ENCODE results near the gene MYOZ3. TPM values are rescaled to one million over a fixed set of nuclear protein-coding genes. Genes with fewer than 3 reads are reported as not detected.

The MYOZ3 gene
- total RNA-seq, 1 experiment from 2014 or later = not detected

- H3K27ac Mint-ChIP-seq (ENCODE audit: unreplicated experiment) = no peak within 1 kb of the TSS
- Histone ChIP-seq H3K9me3 (no peaks in the 10 kb centered on the region), H3K4me1 (no peaks in the 10 kb centered on the region), H3K4me3 (ENCODE audit: low read depth, low read length) (peak within 1 kb of the TSS; percentile 98), H3K36me3 (ENCODE audit: control insufficient read depth, insufficient read depth, low read length) (peaks cover 3% of the 10 kb centered on the region), H3K27me3 (replicated peaks; ENCODE audit: control insufficient read depth, insufficient read depth, low read length) (no peaks in the 10 kb centered on the region)
- no peak within 1 kb of the TSS for H3K4me3 Mint-ChIP-seq (ENCODE audit: unreplicated experiment)
- no peaks in the 10 kb centered on the region for H3K9me3 Mint-ChIP-seq (ENCODE audit: unreplicated experiment)
- BruUV-seq (replicated peaks) = no TSS peak
- no peaks in the 10 kb centered on the region for H3K27me3 Mint-ChIP-seq (ENCODE audit: insufficient read depth, unreplicated experiment)
- ChIA-PET CTCF (interaction anchor here (0.6 to 2.6 kb wide), 13 partner anchors 13 to 552 kb away, joined by 3 to 18 read pairs (median 4); partner anchors contain the start of genes DCTN4, GM2A, SMIM3 and SYNPO), POLR2A (interaction anchor here (0.6 to 1.7 kb wide), 12 partner anchors 17 to 141 kb away, joined by 3 to 15 read pairs (median 4); partner anchors contain the start of genes DCTN4 and SMIM3)
- peak; percentile 91 to 93 for DNase-seq
- peaks cover 29% of the 10 kb centered on the region for H3K36me3 Mint-ChIP-seq (ENCODE audit: insufficient read depth, unreplicated experiment)
- TF ChIP-seq, protein P1, sequence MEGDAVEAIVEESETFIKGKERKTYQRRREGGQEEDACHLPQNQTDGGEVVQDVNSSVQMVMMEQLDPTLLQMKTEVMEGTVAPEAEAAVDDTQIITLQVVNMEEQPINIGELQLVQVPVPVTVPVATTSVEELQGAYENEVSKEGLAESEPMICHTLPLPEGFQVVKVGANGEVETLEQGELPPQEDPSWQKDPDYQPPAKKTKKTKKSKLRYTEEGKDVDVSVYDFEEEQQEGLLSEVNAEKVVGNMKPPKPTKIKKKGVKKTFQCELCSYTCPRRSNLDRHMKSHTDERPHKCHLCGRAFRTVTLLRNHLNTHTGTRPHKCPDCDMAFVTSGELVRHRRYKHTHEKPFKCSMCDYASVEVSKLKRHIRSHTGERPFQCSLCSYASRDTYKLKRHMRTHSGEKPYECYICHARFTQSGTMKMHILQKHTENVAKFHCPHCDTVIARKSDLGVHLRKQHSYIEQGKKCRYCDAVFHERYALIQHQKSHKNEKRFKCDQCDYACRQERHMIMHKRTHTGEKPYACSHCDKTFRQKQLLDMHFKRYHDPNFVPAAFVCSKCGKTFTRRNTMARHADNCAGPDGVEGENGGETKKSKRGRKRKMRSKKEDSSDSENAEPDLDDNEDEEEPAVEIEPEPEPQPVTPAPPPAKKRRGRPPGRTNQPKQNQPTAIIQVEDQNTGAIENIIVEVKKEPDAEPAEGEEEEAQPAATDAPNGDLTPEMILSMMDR (IDR thresholded peaks at IDR 0.05; ENCODE audit: insufficient read depth in 1 of 2, low read depth in 1 of 2, low read length in 1 of 2, severe bottlenecking in 1 of 2, unreplicated experiment in 1 of 2) = peak; percentile 57 to 72
- H3K4me1 Mint-ChIP-seq (ENCODE audit: low read depth, unreplicated experiment) = no peaks in the 10 kb centered on the region
- intact Hi-C loops (cut with micrococcal nuclease; ENCODE audit: unreplicated experiment) = loop anchor here (1.0 to 10.0 kb wide), 5 partner anchors 63 to 246 kb away; partner anchors contain the start of gene IRGM
These were observed 39.7 kb downstream of the MYOZ3 start, which contains the start of gene RBM22 for GRCh38 chr5:150700594-150701377. RBM22 (minus strand) TSS chr5:150701062; CDS start chr5:150700985, 77 bp downstream.

- no peaks in the 10 kb centered on the region for H3K4me1 Mint-ChIP-seq (ENCODE audit: low read depth, unreplicated experiment)
- H3K27ac Mint-ChIP-seq (ENCODE audit: unreplicated experiment) = no peak overlapping the region
- BruUV-seq (replicated peaks) = no TSS peak
- intact Hi-C loops (cut with micrococcal nuclease; ENCODE audit: unreplicated experiment) = loop anchor here (10.0 kb wide), 1 partner anchor 249 kb away; no protein-coding TSS in a partner anchor
- Histone ChIP-seq H3K36me3 (ENCODE audit: control insufficient read depth, insufficient read depth, low read length) (peaks cover 3% of the 10 kb centered on the region; the same call in 1 of the 2 replicates), H3K9me3 (no peaks in the 10 kb centered on the region), H3K4me1 (no peaks in the 10 kb centered on the region), H3K27me3 (replicated peaks; ENCODE audit: control insufficient read depth, insufficient read depth, low read length) (no peaks in the 10 kb centered on the region), H3K4me3 (ENCODE audit: low read depth, low read length) (no peak overlapping the region)
- no peak overlapping the region for H3K4me3 Mint-ChIP-seq (ENCODE audit: unreplicated experiment)
- POLR2A ChIA-PET = interaction anchor here (0.6 kb wide), 1 partner anchor 229 kb away, joined by 3 read pairs; no protein-coding TSS in a partner anchor
- no peak for DNase-seq
- no peaks in the 10 kb centered on the region for H3K9me3 Mint-ChIP-seq (ENCODE audit: unreplicated experiment)
- no peaks in the 10 kb centered on the region for H3K27me3 Mint-ChIP-seq (ENCODE audit: insufficient read depth, unreplicated experiment)
- TF ChIP-seq, protein P1 (IDR thresholded peaks at IDR 0.05; ENCODE audit: insufficient read depth in 1 of 2, low read depth in 1 of 2, low read length in 1 of 2, severe bottlenecking in 1 of 2, unreplicated experiment in 1 of 2) = no peak
- CTCF ChIA-PET = no interaction called here
- peaks cover 17% of the 10 kb centered on the region for H3K36me3 Mint-ChIP-seq (ENCODE audit: insufficient read depth, unreplicated experiment)
These were observed 42.7 kb downstream of the MYOZ3 start for GRCh38 chr5:150703762-150704161.

DNA sequence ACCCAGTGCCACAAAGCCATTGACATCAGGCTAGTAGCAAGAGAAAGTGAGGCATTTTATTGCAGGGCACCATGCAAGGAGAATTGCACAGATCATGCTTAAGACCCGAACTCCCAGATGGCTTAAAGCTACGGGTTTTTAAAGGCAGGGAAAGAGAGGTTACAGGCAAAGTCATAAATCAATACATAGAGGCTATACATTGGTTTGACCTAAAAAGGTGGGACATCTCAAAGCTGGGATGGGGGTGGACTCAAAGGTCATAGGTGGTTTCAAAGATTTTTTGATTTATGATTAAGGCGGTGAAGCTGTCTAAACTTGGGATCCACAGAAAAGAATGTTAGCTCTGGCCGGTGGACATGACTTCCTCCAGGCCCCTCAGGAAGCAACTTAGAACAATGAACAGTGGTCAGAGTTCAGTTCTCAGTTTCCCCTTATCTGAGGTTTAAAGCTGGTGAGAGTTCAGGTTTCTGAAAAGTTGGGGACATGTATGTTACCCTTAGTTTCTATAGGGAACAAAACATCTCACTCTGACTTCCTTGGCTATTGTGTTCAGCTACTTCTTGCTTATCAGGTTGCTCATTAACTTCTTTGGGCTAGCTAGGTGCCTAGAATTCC lies 45.8 kb downstream of the MYOZ3 start:
- DNase-seq = no peak
- no peaks in the 10 kb centered on the region for H3K4me1 Mint-ChIP-seq (ENCODE audit: low read depth, unreplicated experiment)
- Histone ChIP-seq H3K4me1 (no peaks in the 10 kb centered on the region), H3K27me3 (replicated peaks; ENCODE audit: control insufficient read depth, insufficient read depth, low read length) (no peaks in the 10 kb centered on the region), H3K9me3 (no peaks in the 10 kb centered on the region), H3K36me3 (ENCODE audit: control insufficient read depth, insufficient read depth, low read length) (peaks cover 3% of the 10 kb centered on the region; the same call in 1 of the 2 replicates), H3K4me3 (ENCODE audit: low read depth, low read length) (no peak overlapping the region)
- CTCF ChIA-PET = interaction anchor here (1.2 kb wide), 1 partner anchor 72 kb away, joined by 3 read pairs; no protein-coding TSS in a partner anchor
- BruUV-seq (replicated peaks) = no TSS peak
- intact Hi-C loops (cut with micrococcal nuclease; ENCODE audit: unreplicated experiment) = loop anchor here (10.0 kb wide), 1 partner anchor 252 kb away; no protein-coding TSS in a partner anchor
- no peaks in the 10 kb centered on the region for H3K27me3 Mint-ChIP-seq (ENCODE audit: insufficient read depth, unreplicated experiment)
- H3K27ac Mint-ChIP-seq (ENCODE audit: unreplicated experiment) = no peak overlapping the region
- H3K9me3 Mint-ChIP-seq (ENCODE audit: unreplicated experiment) = no peaks in the 10 kb centered on the region
- TF ChIP-seq, protein P1 (IDR thresholded peaks at IDR 0.05; ENCODE audit: insufficient read depth in 1 of 2, low read depth in 1 of 2, low read length in 1 of 2, severe bottlenecking in 1 of 2, unreplicated experiment in 1 of 2) = no peak
- H3K4me3 Mint-ChIP-seq (ENCODE audit: unreplicated experiment) = no peak overlapping the region
- H3K36me3 Mint-ChIP-seq (ENCODE audit: insufficient read depth, unreplicated experiment) = peaks cover 15% of the 10 kb centered on the region
- POLR2A ChIA-PET = interaction anchor here (0.5 kb wide), 1 partner anchor 1983 kb away, joined by 4 read pairs; no protein-coding TSS in a partner anchor

Measured in Caco-2 (cell line).